ENCODE measurements around the gene GPR141.

GPR141 gene

DNA sequence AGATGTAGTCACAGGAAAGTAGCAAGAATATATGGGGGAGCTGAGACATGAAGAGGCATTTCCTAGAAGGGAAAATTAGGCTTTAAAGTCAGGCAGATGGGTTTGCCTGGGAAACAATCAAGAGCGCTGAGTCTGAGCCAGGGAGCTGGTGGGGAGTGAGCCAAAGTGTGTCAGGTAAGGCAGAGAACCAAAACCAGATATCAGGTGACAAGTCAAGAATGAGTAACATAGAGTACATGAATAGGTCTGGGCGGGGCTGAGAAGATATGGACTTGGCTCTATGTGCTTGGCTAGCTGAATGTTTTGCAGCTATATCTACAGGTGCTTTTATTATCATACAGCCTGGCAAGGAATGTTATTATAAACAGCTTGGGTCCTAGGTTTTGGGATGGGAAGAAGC, 49.3 kb downstream of the GPR141 start:
- DNase-seq (ENCODE audit: low spot score), result peak; percentile 17

GRCh38 chr7:37735196-37735595, 51.6 kb downstream of the GPR141 start:
- DNase-seq (ENCODE audit: low spot score), result no peak

DNA sequence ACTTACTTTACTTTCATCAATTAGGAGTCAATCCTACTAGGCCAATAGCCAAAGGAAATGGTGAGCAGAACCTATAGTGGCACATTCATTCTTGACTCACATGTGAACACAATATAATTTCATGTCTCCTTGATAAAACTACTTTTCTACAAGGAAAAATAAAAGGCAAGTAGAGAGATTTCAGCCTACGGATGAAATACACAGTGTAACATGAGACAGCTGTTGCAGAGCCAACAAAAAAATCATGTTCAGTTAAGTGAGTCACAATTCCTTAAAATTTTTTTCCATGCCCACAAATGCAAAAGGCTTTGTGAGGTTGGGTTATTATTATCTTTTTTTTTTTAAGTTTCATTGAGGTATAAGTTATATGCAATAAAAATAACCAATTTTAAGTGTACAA, 54.8 kb downstream of the GPR141 start:
- DNase-seq (ENCODE audit: low spot score), result no peak

DNA sequence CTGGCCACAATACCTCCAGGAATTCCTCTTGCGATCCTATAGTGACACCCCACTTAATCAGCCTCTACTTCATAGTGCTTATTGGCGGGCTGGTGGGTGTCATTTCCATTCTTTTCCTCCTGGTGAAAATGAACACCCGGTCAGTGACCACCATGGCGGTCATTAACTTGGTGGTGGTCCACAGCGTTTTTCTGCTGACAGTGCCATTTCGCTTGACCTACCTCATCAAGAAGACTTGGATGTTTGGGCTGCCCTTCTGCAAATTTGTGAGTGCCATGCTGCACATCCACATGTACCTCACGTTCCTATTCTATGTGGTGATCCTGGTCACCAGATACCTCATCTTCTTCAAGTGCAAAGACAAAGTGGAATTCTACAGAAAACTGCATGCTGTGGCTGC, 56.8 kb downstream of the GPR141 start:
- no peak for DNase-seq (ENCODE audit: low spot score)

GRCh38 chr7:37741776-37742175, 58.2 kb downstream of the GPR141 start:
- no peak for DNase-seq (ENCODE audit: low spot score)

DNA sequence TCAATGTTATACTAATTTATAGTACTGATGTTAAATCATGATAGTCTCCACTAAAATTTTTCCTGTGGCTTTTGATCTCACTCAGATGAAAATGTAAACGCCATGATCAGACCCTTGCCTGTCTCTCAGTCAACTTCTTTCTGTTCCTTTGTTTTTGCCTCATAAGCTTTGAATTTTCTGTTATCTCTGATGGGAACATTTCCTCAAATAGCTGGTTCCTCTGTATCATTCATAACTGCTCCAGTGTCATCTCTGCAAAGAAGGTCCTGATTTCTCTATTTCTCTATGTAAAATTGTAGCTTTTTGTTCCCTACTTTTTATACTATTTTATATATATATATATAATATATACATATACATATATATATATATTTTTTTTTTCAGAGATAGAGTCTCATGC, 67.5 kb downstream of the GPR141 start:
- DNase-seq (ENCODE audit: low spot score), result no peak

DNA sequence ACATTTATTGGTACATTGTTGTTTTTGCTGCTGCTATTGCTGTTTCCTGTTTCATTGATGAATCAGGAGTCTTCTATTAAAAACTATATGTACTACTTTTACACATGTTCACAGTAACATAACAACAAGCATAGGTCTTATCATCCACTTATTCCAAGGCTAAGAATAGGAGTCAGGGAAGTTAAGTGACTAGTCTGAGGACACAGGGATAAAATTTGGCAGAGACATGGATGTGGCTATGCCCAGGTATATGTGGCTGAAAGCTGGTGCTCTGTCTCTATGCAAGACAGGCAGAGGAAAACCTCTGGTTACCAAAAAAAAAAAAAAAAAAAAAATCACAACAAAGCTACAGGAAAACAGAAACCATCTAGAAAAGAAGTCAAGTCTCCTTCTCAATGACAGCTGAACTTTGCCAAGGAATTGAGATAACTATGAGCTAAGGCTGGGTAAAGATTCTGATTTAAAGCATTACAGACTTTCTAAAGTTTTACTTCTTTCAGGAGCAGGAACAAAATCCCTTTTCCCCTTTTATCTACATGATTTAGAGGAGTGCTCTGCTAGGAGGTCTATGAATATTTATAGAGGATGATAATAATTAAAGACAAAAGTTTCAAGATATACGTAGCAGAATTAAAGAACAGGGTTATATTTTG, 70.0 kb downstream of the GPR141 start:
- no peak for DNase-seq (ENCODE audit: low spot score)

DNA sequence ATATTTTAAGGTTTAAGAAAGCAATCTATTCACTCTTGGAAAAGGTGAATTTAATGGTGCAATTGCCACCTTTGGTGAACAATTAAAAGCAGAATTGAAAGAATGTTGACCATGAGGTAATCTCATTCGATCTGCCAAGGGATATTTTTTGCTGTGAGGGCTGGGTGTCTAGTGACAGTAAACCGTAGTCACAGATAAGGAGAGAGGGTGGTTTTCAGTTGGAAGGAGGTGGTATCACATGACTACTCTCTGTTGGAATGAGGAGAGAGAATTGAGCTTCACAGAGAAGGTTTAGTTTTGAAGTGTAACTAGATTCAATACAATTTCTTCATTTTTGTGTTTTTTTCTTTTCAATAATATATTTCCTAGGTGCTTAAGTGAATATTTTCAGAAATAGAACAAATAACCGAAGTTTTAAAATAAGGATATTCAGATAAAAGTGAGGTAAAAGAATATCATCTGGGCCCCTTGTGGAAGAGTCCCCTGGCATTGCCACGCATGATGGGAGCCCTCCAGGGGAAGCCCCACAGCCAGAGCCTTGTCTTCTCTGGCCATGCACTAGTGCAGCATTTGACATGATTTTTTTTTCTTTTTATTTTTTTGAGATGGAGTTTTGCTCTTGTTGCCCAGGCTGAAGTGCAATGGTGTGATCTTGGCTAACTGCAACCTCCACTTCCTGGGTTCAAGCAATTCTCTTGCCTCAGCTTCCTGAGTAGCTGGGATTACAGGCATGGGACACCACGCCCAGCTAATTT, 73.4 kb downstream of the GPR141 start:
- no peak for DNase-seq (ENCODE audit: low spot score)

DNA sequence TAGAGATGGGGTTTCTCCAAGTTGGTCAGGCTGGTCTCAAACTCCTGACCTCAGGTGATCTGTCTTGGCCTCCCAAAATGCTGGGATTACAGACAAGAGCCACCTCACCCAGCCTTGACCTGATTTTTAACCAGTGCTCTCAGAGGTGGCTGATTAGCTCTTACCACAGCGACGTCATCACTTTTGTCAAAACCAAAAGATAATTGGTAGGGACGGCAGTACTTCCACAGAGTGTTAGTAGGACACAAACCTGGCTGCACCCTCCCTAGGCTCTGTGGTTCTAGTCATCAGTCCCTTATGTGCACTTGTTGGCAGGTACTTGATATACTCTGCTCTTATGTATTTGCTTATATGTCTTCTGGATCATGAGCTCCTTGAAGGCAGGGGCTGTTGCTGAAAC, 74.0 kb downstream of the GPR141 start:
- no peak for DNase-seq (ENCODE audit: low spot score)

- no peak for DNase-seq (ENCODE audit: low spot score)
Measured at GRCh38 chr7:37758501-37759045, 75.0 kb downstream of the GPR141 start.

DNA sequence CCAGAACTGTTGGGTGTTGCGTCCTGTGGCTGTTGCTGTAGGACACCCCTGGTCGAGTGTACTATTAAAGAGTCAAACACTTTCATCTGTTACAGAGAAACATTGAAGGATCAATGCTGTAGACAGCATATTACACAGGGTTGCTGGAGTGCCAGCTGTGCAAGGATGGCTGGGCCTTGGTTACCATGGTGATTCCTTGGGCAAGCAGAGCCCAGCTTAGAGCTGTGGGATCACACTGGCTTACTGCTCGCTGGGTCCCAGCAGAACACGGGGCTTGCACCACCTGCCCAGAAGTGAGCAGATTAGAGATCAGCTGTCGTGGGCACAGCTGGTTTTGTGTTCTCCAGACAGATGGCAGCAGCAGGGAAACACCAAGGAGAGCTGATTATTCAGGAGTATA, 76.0 kb downstream of the GPR141 start:
- DNase-seq (ENCODE audit: low spot score), result no peak

DNA sequence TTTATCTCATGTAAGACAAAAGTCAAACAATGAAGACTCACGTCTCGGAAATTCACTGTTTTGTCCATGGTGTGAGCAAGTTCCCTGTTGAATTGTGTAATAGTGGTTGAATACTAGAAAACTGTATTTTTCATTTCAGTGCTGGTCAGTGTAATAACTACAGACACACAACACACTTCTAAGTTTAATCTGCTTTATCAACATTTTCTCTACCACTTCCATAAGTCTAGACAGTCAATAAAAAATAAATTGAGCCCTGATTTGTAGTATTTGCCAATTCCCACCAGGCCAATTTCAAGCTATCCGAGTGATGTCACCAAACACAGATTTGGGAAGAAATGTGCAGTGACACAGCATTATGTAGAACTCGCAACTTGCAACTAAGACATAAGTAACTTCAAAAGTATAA, 81.9 kb downstream of the GPR141 start:
- no peak for DNase-seq (ENCODE audit: low spot score)

DNA sequence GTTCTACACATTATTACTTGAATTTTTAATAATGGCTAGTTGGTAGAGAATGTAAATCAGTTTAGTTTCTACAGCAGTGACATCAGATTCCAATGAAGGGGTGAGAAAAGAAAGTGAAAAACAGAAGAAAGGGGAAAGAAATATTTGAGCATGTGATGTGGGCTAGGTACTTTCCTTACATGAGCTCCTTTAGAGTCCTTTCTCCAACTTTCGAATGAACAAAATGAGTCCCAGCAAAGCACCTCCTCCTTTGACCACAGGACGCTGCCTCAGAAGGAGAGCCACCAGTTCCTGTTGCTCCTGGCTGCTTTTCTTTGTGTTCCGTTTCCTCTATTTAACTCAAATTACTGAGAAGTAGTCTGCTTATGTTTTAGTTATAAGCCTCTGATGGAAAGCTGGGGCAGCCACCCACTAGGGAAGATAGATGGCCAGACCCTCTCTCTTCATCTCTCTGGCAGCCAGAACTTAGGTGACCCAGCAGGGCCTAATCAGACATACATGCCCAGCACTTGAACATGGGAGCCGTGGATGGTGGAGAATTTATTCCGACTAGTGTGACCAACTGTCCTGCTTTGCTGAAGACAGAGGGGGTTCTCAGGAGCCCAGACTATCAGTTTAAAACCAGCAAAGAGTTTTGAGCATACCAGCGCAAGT, 82.4 kb downstream of the GPR141 start:
- DNase-seq (ENCODE audit: low spot score), result no peak

DNA sequence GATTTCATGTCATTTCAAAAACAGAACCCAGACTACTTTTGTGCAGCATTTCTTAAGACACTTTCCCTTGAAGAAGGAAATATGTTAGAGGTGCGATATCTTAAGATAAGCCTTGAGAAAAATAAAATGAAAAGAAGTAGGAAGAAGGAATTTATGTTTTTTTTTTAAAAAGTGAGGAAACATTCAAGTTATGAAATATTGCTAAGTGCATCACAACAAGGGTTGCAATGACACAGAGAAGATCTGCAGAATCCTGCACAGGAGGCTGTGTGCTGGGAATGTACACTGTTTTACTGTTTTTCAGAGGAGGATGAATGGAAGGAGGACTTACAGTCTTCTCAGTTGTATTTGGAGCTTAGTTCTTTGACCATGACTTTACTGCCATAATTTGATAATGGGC, 85.0 kb downstream of the GPR141 start:
- DNase-seq (ENCODE audit: low spot score), result no peak

- DNase-seq (ENCODE audit: low spot score), result no peak
Measured at GRCh38 chr7:37769291-37769690, 85.7 kb downstream of the GPR141 start.

GRCh38 chr7:37769726-37770125, 86.2 kb downstream of the GPR141 start:
- no peak for DNase-seq (ENCODE audit: low spot score)

DNA sequence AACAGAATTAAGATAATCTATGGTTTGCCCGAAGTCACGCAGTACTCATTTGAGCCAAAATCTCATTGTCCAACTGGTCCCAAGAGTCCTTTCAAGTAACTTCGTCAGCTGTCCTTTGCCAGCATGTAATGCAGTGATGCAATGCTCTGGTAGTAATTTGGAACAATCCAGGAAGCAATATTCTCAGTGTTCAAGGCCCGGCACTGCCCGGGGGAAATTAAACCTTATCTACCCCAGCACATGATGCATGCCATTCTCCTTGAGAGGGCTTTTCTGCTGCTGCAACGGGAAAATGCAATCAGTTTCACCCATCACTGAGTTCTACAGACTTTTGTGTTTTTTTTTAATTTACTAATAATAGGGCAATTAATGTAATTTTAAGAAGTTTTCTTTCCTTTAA, 87.3 kb downstream of the GPR141 start:
- DNase-seq (ENCODE audit: low spot score), result no peak

DNA sequence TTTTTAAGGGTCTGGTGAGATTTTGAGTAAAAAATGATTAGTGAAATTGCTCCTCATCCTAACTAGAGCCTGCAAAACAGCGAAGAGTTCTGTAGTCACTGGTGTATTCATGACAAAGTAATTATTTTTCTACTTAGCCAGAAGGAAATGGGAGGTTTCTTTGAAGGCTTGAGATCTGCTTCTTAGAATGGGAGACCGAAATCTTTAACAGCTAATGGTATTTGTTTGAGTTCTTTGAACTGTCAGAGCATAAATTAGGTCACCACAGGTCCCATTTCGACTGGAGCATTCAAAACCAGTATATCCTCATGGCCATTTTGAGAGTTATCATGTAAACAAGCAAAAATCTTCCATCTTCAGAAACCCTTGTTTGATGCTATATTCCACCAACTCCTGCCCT, 87.8 kb downstream of the GPR141 start:
- DNase-seq (ENCODE audit: low spot score), result no peak

DNA sequence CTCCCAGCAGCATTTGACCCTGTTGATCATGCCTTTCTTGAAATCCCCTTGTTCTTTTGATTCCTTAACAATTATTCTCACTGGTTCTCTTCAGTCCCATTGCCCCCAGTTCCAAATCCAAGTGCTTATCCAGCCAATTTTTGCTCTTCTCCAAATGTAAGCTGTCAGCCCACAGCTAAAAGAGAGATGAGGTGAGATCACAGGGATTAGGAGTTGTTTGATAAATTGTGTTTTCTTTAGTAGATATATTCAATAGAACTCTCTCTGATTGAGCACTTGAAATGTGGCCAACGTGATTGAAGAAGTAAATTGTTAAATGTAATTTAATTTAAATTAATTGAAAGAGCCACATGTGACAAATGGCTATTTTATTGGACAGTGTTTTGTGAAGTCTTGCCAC, 88.2 kb downstream of the GPR141 start:
- no peak for DNase-seq (ENCODE audit: low spot score)

DNA sequence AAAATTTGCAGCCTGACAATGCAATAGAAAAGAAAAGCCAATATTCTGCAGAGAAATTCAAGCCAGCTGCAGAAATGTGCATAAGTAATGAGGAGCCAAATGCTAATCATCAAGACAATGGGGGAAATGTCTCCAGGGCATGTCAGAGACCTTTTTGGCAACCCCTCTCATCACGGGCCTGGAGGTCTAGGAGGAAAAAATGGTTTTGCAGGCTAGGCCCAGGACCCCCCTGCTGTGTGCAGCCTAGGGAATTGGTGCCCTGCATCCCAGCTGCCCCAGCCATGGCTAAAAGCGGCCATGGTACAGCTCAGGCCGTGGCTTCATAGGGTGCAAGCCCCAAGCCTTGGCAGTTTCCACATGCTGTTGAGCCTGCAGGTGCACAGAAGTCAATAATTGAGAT, 92.4 kb downstream of the GPR141 start:
- DNase-seq (ENCODE audit: low spot score), result no peak

GRCh38 chr7:37781156-37781555, 97.6 kb downstream of the GPR141 start:
- DNase-seq (ENCODE audit: low spot score), result no peak

DNA sequence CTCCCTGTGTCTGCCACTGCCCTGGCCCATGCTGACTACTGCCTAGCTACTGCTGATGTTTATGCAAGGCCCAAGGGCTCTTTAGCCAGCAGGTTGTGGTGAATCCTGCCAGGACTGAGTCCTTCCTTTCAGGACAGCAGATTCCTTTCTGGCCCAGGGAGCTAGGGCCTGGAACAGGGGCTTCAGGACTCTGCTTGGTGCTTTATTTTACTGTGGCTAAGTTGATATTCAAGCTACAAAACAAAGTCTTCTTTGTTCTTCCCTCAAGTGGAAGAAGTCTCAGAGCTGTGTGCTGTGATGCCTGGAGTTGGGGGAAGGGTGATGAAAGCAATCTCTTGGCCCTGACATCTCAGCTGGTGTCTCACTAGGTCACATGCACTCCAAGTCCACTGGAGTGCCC, 98.6 kb downstream of the GPR141 start:
- no peak for DNase-seq (ENCODE audit: low spot score)

DNA sequence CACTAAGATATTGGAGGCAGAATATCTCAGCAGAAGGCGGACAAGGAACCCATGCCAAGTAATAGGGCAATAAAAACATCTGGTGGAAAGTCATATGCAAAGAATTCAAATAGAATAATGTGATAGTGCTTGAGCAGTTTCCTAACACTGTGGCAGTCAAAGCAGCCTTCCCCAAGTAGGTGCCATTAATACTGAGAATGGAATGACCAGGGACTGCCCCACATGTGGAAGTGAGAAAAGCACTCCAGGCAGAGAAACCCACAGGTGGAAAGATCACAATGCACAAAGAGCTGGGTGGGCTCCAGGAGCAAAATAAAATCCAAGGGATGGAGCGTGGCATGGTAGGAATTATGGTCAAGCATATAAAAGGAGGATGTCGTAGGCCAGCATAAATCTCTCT, 100.4 kb downstream of the GPR141 start:
- DNase-seq (ENCODE audit: low spot score), result no peak

All from cerebellar cortex (tissue), 1 donor.